ENCODE results near the gene MACROH2A1.

DNA sequence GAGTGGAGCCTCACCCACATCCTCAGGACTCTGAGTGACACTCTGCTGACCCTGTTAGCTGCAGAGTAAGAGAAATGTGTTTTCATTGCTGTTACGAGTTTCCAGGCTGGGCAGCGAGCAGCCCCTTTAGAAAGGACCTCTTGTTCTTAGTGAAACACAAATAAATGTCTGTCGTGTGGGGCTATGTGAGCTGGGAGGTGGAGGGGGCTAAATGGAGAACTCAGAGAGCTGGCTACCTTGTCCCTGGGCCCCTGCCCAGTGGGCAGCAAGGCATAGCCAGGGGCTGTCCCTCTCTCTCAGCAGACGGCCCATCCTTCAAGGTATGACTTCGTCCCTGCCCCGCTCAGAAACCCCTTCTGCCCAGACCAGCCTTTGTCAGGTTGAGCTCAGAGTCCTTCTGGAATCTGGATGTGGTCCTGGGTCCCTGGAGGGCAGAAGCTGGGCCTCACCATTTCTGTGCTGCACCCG lies 38.0 kb upstream of the MACROH2A1 start:
- TF ChIP-seq EZH2 (IDR thresholded peaks at IDR 0.05; ENCODE audit: insufficient read depth, poor library complexity, severe bottlenecking) (no peak), EZH2phosphoT487 (IDR thresholded peaks at IDR 0.05; ENCODE audit: insufficient read depth, low read depth) (no peak)
